Testis (tissue), 3 donors: ENCODE results near the gene ZNF70. TPM values are rescaled to one million over a fixed set of nuclear protein-coding genes. Genes with fewer than 3 reads are reported as not detected.

Experiments
- DNase-seq: peaks from one replicate; pipeline ENCODE4 v3.0.0-alpha.2; 2019
- H3K27ac ChIP-seq, 2 donors: fragments of 200-600 bp; sonication (generic); one replicate each; pipeline ENCODE4 v1.5.1; 2019
- H3K27me3 ChIP-seq: fragments of 200-600 bp; sonication (generic); one replicate; pipeline ENCODE4 v1.5.1; 2019
- H3K36me3 ChIP-seq: fragments of 200-600 bp; sonication (generic); one replicate; pipeline ENCODE4 v1.5.1; 2017; ENCODE audit warnings: low read depth; ENCODE audit errors: missing control alignments
- H3K4me1 ChIP-seq: fragments of 200-600 bp; sonication (generic); one replicate; pipeline ENCODE4 v1.5.1; 2019
- H3K4me3 ChIP-seq, 2 donors: fragments of 200-600 bp; sonication (generic); one replicate each; pipeline ENCODE4 v1.5.1; 2017 to 2019
- H3K9me3 ChIP-seq: fragments of 200-600 bp; sonication (generic); one replicate; pipeline ENCODE4 v1.5.1; 2017
- CTCF ChIP-seq, 3 experiments: fragments of 450-650 bp in 2 of 3; fragments of 200-600 bp in 1 of 3; sonication (generic) in 1 of 3; IDR thresholded peaks; one replicate each; pipeline ENCODE4 v1.5.1; 2016 to 2019; ENCODE audit warnings: antibody characterized with exemption in 3 of 3, mild to moderate bottlenecking in 2 of 3, moderate library complexity in 1 of 3
- POLR2A ChIP-seq: fragments of 450-650 bp; IDR thresholded peaks from one replicate; pipeline ENCODE4 v1.6.1; 2017; ENCODE audit warnings: antibody characterized with exemption, mild to moderate bottlenecking, moderate library complexity
- WGBS, 2 donors: methylation state at CpG; one replicate each; pipeline ENCODE4 v1.1.5; 2018; 5-methylcytosine and 5-hydroxymethylcytosine counted together
- intact Hi-C: fragments of 100-400 bp; cut with DNase I; formaldehyde crosslinking; loops from one replicate; pipeline ENCODE4 v1.15.1; 2023; ENCODE audit warnings: low total_unique reads
- polyA plus RNA-seq: library from polyadenylated mRNA; stranded (reverse); fragments of 350-450 nt; fragmentation: Illumina TruSeq; extraction: RNeasy Lipid Tissue Mini Kit (QIAGEN cat#74804); gene quantifications from one replicate; pipeline ENCODE4 v1.2.3, GENCODE V29; 2014; ENCODE audit warnings: low read depth, low replicate concordance; ENCODE audit not compliant: insufficient read depth
- total RNA-seq, 2 donors: library from RNA; depleted of rRNA; stranded (reverse); fragments of >200 nt; gene quantifications; one replicate each; pipeline ENCODE4 v1.2.3, GENCODE V29; 2016

The ZNF70 gene
- total and polyA plus RNA-seq, 3 donors from 2014 or later, result 2.9 to 8.7 (median 7.2) TPM

DNA sequence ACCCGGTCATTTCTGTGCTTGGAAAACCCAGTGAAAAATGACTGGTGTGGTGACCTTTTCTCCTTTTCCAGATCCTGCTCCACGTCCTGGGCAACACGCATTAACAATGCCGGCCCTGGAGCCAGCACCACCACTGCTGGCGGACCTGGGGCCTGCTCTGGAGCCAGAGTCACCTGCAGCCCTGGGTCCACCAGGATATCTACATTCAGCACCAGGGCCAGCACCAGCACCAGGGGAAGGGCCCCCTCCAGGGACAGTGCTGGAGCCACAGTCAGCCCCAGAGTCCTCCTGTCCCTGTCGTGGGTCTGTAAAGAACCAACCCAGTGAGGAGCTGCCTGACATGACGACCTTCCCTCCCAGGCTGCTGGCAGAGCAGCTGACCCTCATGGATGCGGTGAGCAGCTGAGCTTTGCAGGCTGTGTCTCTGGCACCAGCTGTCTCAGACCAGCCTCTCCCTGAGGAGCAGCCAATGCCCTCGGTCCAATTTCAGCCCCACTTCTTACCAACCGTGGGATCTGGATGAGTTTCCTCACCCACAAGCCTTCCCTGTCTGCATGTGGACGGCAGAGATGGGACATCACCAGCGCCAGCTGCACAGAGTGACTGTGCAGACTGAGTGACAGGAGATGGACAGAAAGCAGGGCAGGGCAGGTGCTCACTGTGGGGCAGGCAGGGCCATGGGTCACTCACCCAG is 58.2 kb downstream of the ZNF70 start:
- H3K9me3 ChIP-seq, result no peaks in the 10 kb centered on the region
- intact Hi-C loops, result no loop called here
- no peak overlapping the region for H3K27ac ChIP-seq
- no peak for DNase-seq
- H3K4me1 ChIP-seq, result peaks cover 3% of the 10 kb centered on the region
- 85 to 95% methylated on average over 2 to 12 of the region's 12 CpGs for WGBS, 2 donors
- TF ChIP-seq CTCF (IDR thresholded peaks at IDR 0.05) (no peak), POLR2A (no peak)
- no peaks in the 10 kb centered on the region for H3K36me3 ChIP-seq
- no peak overlapping the region for H3K4me3 ChIP-seq
- H3K27me3 ChIP-seq, result no peaks in the 10 kb centered on the region

DNA sequence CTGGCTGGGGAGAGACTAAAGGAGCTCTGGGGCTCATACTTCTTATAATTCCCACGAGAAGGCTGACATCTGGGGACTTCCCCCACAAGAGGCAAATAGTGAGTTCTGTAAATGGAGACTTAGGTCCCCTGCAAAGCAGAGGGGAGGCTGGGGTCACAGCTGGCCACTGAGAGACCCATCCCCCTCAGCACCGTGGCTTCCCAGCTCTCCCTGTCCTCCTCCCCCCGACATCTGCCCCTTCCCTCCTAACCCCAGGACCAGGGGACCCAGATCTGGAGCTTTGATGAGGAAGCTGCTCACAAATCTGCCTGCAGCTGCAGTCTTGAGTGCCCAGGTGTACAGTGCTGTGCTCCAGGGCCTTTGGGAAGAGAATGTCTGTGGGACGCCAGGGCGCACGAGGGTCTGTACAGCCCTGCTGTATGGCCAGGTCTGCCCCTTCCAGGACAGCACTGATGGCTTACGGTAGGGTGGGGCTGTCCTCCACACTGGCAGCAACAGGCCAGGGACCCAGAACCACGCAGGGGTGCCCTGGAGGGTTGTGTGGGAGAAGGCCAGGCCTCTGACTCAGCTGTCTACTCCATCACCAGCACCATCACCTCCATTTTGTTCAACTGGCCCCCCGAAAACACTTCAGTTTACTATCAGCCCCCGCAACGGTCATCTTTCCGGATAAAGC is 59.0 kb downstream of the ZNF70 start:
- Histone ChIP-seq H3K9me3 (no peaks in the 10 kb centered on the region), H3K4me3 (no peak overlapping the region), H3K36me3 (no peaks in the 10 kb centered on the region), H3K27ac (no peak overlapping the region), H3K4me1 (peaks cover 3% of the 10 kb centered on the region), H3K27me3 (no peaks in the 10 kb centered on the region)
- no peak for DNase-seq
- 87 to 92% methylated on average over 9 to 12 of the region's 12 CpGs for WGBS, 2 donors
- intact Hi-C loops, result no loop called here
- TF ChIP-seq CTCF (IDR thresholded peaks at IDR 0.05) (no peak), POLR2A (no peak)

GRCh38 chr22:23690713-23691112 is 60.2 kb downstream of the ZNF70 start, which contains the start of gene RGL4:
Gene RGL4 (plus strand): TSS chr22:23691013. CDS start chr22:23692031, 1,018 bp downstream.
- H3K27ac ChIP-seq, result no peak within 1 kb of the TSS
- 93 to 100% methylated on average over 5 of the region's 5 CpGs for WGBS, 2 donors
- intact Hi-C loops, result no loop called here
- no peaks in the 10 kb centered on the region for H3K27me3 ChIP-seq
- DNase-seq, result peak; percentile 3
- H3K4me1 ChIP-seq, result peaks cover 3% of the 10 kb centered on the region
- H3K4me3 ChIP-seq, result no peak within 1 kb of the TSS
- TF ChIP-seq POLR2A, result no peak
- TF ChIP-seq CTCF (IDR thresholded peaks at IDR 0.05), result no peak
- no peaks in the 10 kb centered on the region for H3K36me3 ChIP-seq
- no peaks in the 10 kb centered on the region for H3K9me3 ChIP-seq

GRCh38 chr22:23689414-23689813 is 61.5 kb downstream of the ZNF70 start:
- Histone ChIP-seq H3K36me3 (no peaks in the 10 kb centered on the region), H3K4me1 (peaks cover 12% of the 10 kb centered on the region), H3K4me3 (no peak overlapping the region), H3K27ac (no peak overlapping the region), H3K9me3 (no peaks in the 10 kb centered on the region), H3K27me3 (no peaks in the 10 kb centered on the region)
- intact Hi-C loops, result no loop called here
- 81 to 98% methylated on average over 6 to 7 of the region's 7 CpGs for WGBS, 2 donors
- peak; percentile 20 for DNase-seq
- TF ChIP-seq POLR2A, result no peak
- TF ChIP-seq CTCF (IDR thresholded peaks at IDR 0.05), result no peak

Other genes starting within 250 kb of the ZNF70 start
- gene IGLL1, start 170.8 kb downstream of the ZNF70 start, total RNA-seq, result 10 to 100 TPM in 1 of 2 donors, 1 to 10 TPM in 1; 6.9 to 24.6 TPM
- gene IGLL1, start 170.8 kb downstream of the ZNF70 start, polyA plus RNA-seq, result 36.9 TPM
- gene DRICH1, start 118.8 kb downstream of the ZNF70 start, total RNA-seq, result 10 to 100 TPM; 16.4 to 44.2 TPM
- 68.4 TPM for gene DRICH1, start 118.8 kb downstream of the ZNF70 start, polyA plus RNA-seq
- 1 to 10 TPM; 5.3 to 8.1 TPM for gene RGL4, start 60.1 kb downstream of the ZNF70 start, total RNA-seq
- 10.1 TPM for gene RGL4, start 60.1 kb downstream of the ZNF70 start, polyA plus RNA-seq
- gene VPREB3, start 3.3 kb upstream of the ZNF70 start, total RNA-seq, result under 1 TPM in 1 of 2 donors, not detected in 1; 0.68 TPM
- gene VPREB3, start 3.3 kb upstream of the ZNF70 start, polyA plus RNA-seq, result 1.2 TPM
- 1 to 10 TPM in 1 of 2 donors, under 1 TPM in 1; 0.68 to 2.4 TPM for gene C22orf15, start 11.9 kb upstream of the ZNF70 start, total RNA-seq
- gene C22orf15, start 11.9 kb upstream of the ZNF70 start, polyA plus RNA-seq, result 8.8 TPM
- gene CHCHD10, start 16.9 kb upstream of the ZNF70 start, total RNA-seq, result 10 to 100 TPM; 24.0 to 30.2 TPM
- gene CHCHD10, start 16.9 kb upstream of the ZNF70 start, polyA plus RNA-seq, result 74.8 TPM
- 10 to 100 TPM; 32.4 to 36.1 TPM for gene MMP11, start 21.7 kb upstream of the ZNF70 start, total RNA-seq
- gene MMP11, start 21.7 kb upstream of the ZNF70 start, polyA plus RNA-seq, result 13.6 TPM
- gene SMARCB1, start 35.9 kb upstream of the ZNF70 start, total RNA-seq, result 100 to 1,000 TPM; 158 to 165 TPM
- gene SMARCB1, start 35.9 kb upstream of the ZNF70 start, polyA plus RNA-seq, result 160 TPM
- gene DERL3, start 87.9 kb upstream of the ZNF70 start, total RNA-seq, result 10 to 100 TPM; 14.9 to 16.2 TPM
- 48.7 TPM for gene DERL3, start 87.9 kb upstream of the ZNF70 start, polyA plus RNA-seq
- 10 to 100 TPM; 21.8 to 22.7 TPM for gene SLC2A11, start 106.8 kb upstream of the ZNF70 start, total RNA-seq
- 14.3 TPM for gene SLC2A11, start 106.8 kb upstream of the ZNF70 start, polyA plus RNA-seq
- 100 to 1,000 TPM; 239 to 472 TPM for gene MIF, start 143.3 kb upstream of the ZNF70 start, total RNA-seq
- gene MIF, start 143.3 kb upstream of the ZNF70 start, polyA plus RNA-seq, result 177 TPM
- 1 to 10 TPM in 1 of 2 donors, under 1 TPM in 1; 0.87 to 7.9 TPM for gene GSTT2B, start 210.1 kb upstream of the ZNF70 start, total RNA-seq
- gene GSTT2B, start 210.1 kb upstream of the ZNF70 start, polyA plus RNA-seq, result 1.4 TPM
- gene DDTL, start 215.8 kb upstream of the ZNF70 start, total RNA-seq, result 1 to 10 TPM in 1 of 2 donors, not detected in 1; 2.2 TPM
- gene DDTL, start 215.8 kb upstream of the ZNF70 start, polyA plus RNA-seq, result 0.30 TPM
- gene DDT, start 223.3 kb upstream of the ZNF70 start, total RNA-seq, result 10 to 100 TPM; 80.0 to 80.5 TPM
- gene DDT, start 223.3 kb upstream of the ZNF70 start, polyA plus RNA-seq, result 79.7 TPM
- under 1 TPM in 1 of 2 donors, not detected in 1; 0.68 TPM for gene GSTT2, start 229.0 kb upstream of the ZNF70 start, total RNA-seq
- not detected for gene GSTT2, start 229.0 kb upstream of the ZNF70 start, polyA plus RNA-seq